Stimulated activated naive B cell treated with anti-CD40 and anti-IgM and Interleukin-4, amounts not matched to agents 10 μg/mL and 1 μg/mL and 100 μg/mL, for 72 hours (primary cell): ENCODE results near the gene VEGFA.

Experiments
- ATAC-seq, 2 donors: fragments of 150-1000 bp; cut with Tn5 transposase; replicated peaks; 2 replicates each; pipeline ENCODE4 v1.10.0; 2021; ENCODE audit warnings: moderate library complexity in 1 of 2
- DNase-seq: peaks from one replicate; pipeline ENCODE4 v3.0.0; 2021
- H3K27ac Mint-ChIP-seq: one replicate; pipeline ENCODE4 v1.8.0; 2022; ENCODE audit warnings: mild to moderate bottlenecking, mixed read lengths
- H3K27me3 Mint-ChIP-seq, 2 donors: one replicate each; pipeline ENCODE4 v1.8.0; 2022; ENCODE audit warnings: mixed read lengths in 2 of 2
- H3K36me3 Mint-ChIP-seq, 2 donors: one replicate each; pipeline ENCODE4 v1.8.0; 2022; ENCODE audit warnings: mixed read lengths in 2 of 2, mild to moderate bottlenecking in 1 of 2
- H3K4me1 Mint-ChIP-seq, 2 donors: one replicate each; pipeline ENCODE4 v1.8.0; 2022; ENCODE audit warnings: mixed read lengths in 2 of 2, mild to moderate bottlenecking in 1 of 2
- H3K4me3 Mint-ChIP-seq, 2 donors: one replicate each; pipeline ENCODE4 v1.8.0; 2022; ENCODE audit warnings: mild to moderate bottlenecking in 2 of 2, mixed read lengths in 2 of 2, moderate library complexity in 1 of 2
- H3K9me3 Mint-ChIP-seq, 2 donors: one replicate each; pipeline ENCODE4 v1.8.0; 2022; ENCODE audit warnings: mixed read lengths in 2 of 2, mild to moderate bottlenecking in 1 of 2

Gene VEGFA

GRCh38 chr6:43770372-43771209 is 580 bp downstream of the VEGFA start:
- ATAC-seq (peak; percentile 31 to 38), DNase-seq (no peak)
- peak overlapping the region; percentile 83 to 84 for H3K4me3 Mint-ChIP-seq
- H3K4me1 Mint-ChIP-seq = peaks cover 29 to 55% of the 10 kb centered on the region in 2 donors
- no peaks in the 10 kb centered on the region for H3K36me3 Mint-ChIP-seq
- H3K27ac Mint-ChIP-seq = peak overlapping the region; percentile 91
- peaks cover 24 to 35% of the 10 kb centered on the region in 2 donors for H3K27me3 Mint-ChIP-seq
- no peaks in the 10 kb centered on the region for H3K9me3 Mint-ChIP-seq

GRCh38 chr6:43771210-43771857 is 1.3 kb downstream of the VEGFA start:
- Mint-ChIP-seq H3K4me1 (peaks cover 31 to 62% of the 10 kb centered on the region in 2 donors), H3K27ac (no peak overlapping the region), H3K27me3 (peaks cover 24 to 29% of the 10 kb centered on the region in 2 donors), H3K9me3 (no peaks in the 10 kb centered on the region), H3K4me3 (peak overlapping the region; percentile 83 to 84), H3K36me3 (no peaks in the 10 kb centered on the region)
- ATAC-seq = peak; percentile 10 to 27
- DNase-seq = peak; percentile 42

GRCh38 chr6:43771858-43772680 is 2.1 kb downstream of the VEGFA start:
- ATAC-seq (peak in 1 of 2 donors; percentile 9), DNase-seq (peak; percentile 29)
- Mint-ChIP-seq H3K4me1 (peaks cover 38 to 66% of the 10 kb centered on the region in 2 donors), H3K36me3 (peaks cover 0 to 3% of the 10 kb centered on the region in 2 donors), H3K27me3 (peaks cover 22 to 23% of the 10 kb centered on the region in 2 donors), H3K27ac (peak overlapping the region; percentile 89), H3K9me3 (no peaks in the 10 kb centered on the region), H3K4me3 (peak overlapping the region; percentile 84)

GRCh38 chr6:43772681-43773049 is 2.7 kb downstream of the VEGFA start:
- H3K27ac Mint-ChIP-seq = no peak overlapping the region
- H3K4me3 Mint-ChIP-seq = peak overlapping the region; percentile 71 to 84
- peaks cover 0 to 7% of the 10 kb centered on the region in 2 donors for H3K36me3 Mint-ChIP-seq
- no peaks in the 10 kb centered on the region for H3K9me3 Mint-ChIP-seq
- H3K4me1 Mint-ChIP-seq = peaks cover 38 to 66% of the 10 kb centered on the region in 2 donors
- peaks cover 18 to 19% of the 10 kb centered on the region in 2 donors for H3K27me3 Mint-ChIP-seq
- no peak for ATAC-seq
- DNase-seq = no peak

GRCh38 chr6:43773050-43773979 is 3.3 kb downstream of the VEGFA start:
- Mint-ChIP-seq H3K36me3 (peaks cover 0 to 7% of the 10 kb centered on the region in 2 donors), H3K27me3 (peaks cover 18 to 19% of the 10 kb centered on the region in 2 donors), H3K4me1 (peaks cover 38 to 66% of the 10 kb centered on the region in 2 donors), H3K27ac (peak overlapping the region; percentile 68), H3K9me3 (no peaks in the 10 kb centered on the region), H3K4me3 (no peak overlapping the region)
- peak; percentile 31 for DNase-seq
- ATAC-seq = no peak

GRCh38 chr6:43773980-43774775 is 4.2 kb downstream of the VEGFA start:
- Mint-ChIP-seq H3K27ac (no peak overlapping the region), H3K36me3 (peaks cover 6 to 14% of the 10 kb centered on the region in 2 donors), H3K4me3 (no peak overlapping the region), H3K27me3 (peaks cover 18 to 19% of the 10 kb centered on the region in 2 donors), H3K4me1 (peaks cover 36 to 64% of the 10 kb centered on the region in 2 donors), H3K9me3 (no peaks in the 10 kb centered on the region)
- no peak for DNase-seq
- no peak for ATAC-seq

- peak; percentile 32 for DNase-seq
- H3K4me1 Mint-ChIP-seq = peaks cover 30 to 58% of the 10 kb centered on the region in 2 donors
- H3K36me3 Mint-ChIP-seq = peaks cover 7 to 20% of the 10 kb centered on the region in 2 donors
Measured at GRCh38 chr6:43774776-43775534, 4.9 kb downstream of the VEGFA start.

GRCh38 chr6:43775535-43775885 is 5.5 kb downstream of the VEGFA start:
- DNase-seq (no peak), ATAC-seq (no peak)
- H3K9me3 Mint-ChIP-seq = no peaks in the 10 kb centered on the region
- peak overlapping the region; percentile 43 to 47 for H3K4me3 Mint-ChIP-seq
- peaks cover 7 to 20% of the 10 kb centered on the region in 2 donors for H3K36me3 Mint-ChIP-seq
- H3K4me1 Mint-ChIP-seq = peaks cover 28 to 53% of the 10 kb centered on the region in 2 donors
- no peak overlapping the region for H3K27ac Mint-ChIP-seq
- peaks cover 18 to 19% of the 10 kb centered on the region in 2 donors for H3K27me3 Mint-ChIP-seq

More at GRCh38 chr6:43774776-43775534, 4.9 kb downstream of the VEGFA start:
- H3K27me3 Mint-ChIP-seq = peaks cover 18 to 19% of the 10 kb centered on the region in 2 donors
- H3K27ac Mint-ChIP-seq = no peak overlapping the region
- H3K9me3 Mint-ChIP-seq = no peaks in the 10 kb centered on the region
- no peak for ATAC-seq
- H3K4me3 Mint-ChIP-seq = peak overlapping the region; percentile 43 to 47

GRCh38 chr6:43776115-43776798 is 6.2 kb downstream of the VEGFA start:
- H3K4me1 Mint-ChIP-seq = peaks cover 28 to 49% of the 10 kb centered on the region in 2 donors
- ATAC-seq (peak; percentile 47 to 54), DNase-seq (no peak)
- peaks cover 18 to 19% of the 10 kb centered on the region in 2 donors for H3K27me3 Mint-ChIP-seq
- H3K27ac Mint-ChIP-seq = peak overlapping the region; percentile 31
- peaks cover 7 to 24% of the 10 kb centered on the region in 2 donors for H3K36me3 Mint-ChIP-seq
- H3K9me3 Mint-ChIP-seq = no peaks in the 10 kb centered on the region
- H3K4me3 Mint-ChIP-seq = no peak overlapping the region

- Mint-ChIP-seq H3K4me1 (peaks cover 26 to 46% of the 10 kb centered on the region in 2 donors), H3K27ac (peak overlapping the region; percentile 31), H3K27me3 (peaks cover 18% of the 10 kb centered on the region in 2 donors), H3K36me3 (peaks cover 7 to 24% of the 10 kb centered on the region in 2 donors), H3K4me3 (no peak overlapping the region), H3K9me3 (no peaks in the 10 kb centered on the region)
- ATAC-seq = no peak
- no peak for DNase-seq
Measured at GRCh38 chr6:43776799-43777776, 7.1 kb downstream of the VEGFA start.
